ENCODE data around the gene PEG3. TPM values are rescaled to one million over a fixed set of nuclear protein-coding genes. Genes with fewer than 3 reads are reported as not detected.

Gene PEG3
- total and polyA plus RNA-seq, 9 of the 15 experiments (the other 6 are each of a cell fraction or from before 2014, with no cell fraction given): 0.04 to 0.40 TPM; not detected in 7

DNA sequence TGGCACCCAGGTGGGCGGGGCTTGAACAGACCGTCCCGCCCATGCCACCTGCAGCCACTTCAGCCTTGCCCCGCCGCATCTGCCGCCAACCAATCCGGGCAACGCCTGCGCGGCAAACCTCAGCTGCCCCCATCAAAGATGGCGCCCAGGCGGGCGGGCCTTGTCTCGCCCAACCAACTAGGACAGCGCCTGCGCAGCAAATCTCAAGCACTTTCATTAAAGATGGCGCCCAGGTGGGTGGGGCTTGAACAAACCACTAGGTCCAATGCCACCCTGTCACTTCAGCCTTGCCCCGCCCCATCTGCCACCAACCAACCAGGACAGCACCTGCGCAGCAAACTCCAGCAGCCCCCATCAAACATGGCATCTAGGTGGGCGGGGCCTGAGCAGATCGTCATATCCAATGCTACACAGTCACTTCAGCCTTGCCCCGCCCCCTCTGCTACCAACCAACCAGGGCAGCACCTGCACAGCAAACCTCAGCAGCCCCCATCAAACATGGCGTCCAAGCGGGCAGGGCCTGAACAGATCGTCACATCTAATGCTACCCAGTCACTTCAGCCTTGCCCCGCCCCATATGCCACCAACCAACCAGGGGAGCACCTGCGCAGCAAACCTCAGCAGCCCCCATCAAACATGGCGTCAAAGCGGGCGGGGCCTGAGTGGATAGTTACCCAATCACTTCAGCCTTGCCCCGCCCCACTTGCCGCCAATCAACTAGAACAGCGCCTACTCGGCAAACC is 1.4 kb downstream of the PEG3 start:
- Histone ChIP-seq H2AFZ (ENCODE audit: low read depth, low read length) (no peak overlapping the region), H3K4me3 (no peak overlapping the region), H3K9me3 (replicated peaks; ENCODE audit: control insufficient read depth, insufficient read depth, low read depth, low read length) (peaks cover 2% of the 10 kb centered on the region; the same call in 1 of the 2 replicates), H3K79me2 (ENCODE audit: control insufficient read depth, insufficient read depth, low read length) (no peaks in the 10 kb centered on the region), H4K20me1 (replicated peaks; ENCODE audit: control insufficient read depth, insufficient read depth, low read length) (no peaks in the 10 kb centered on the region), H3K27me3 (ENCODE audit: control insufficient read depth in 2 of 2, insufficient read depth in 2 of 2, low read length in 2 of 2) (no peaks in the 10 kb centered on the region), H3K27ac (ENCODE audit: extremely low read depth, low read depth, low read length) (no peak overlapping the region), H3K4me2 (ENCODE audit: insufficient read depth, low read length) (no peak overlapping the region), H3K4me1 (replicated peaks in 1 of 2; ENCODE audit: control insufficient read depth in 2 of 2, insufficient read depth in 2 of 2, low read length in 2 of 2) (no peaks in the 10 kb centered on the region), H3K9ac (ENCODE audit: insufficient read depth in 1 of 2, low read depth in 2 of 2, low read length in 2 of 2) (no peak overlapping the region), H3K9me1 (ENCODE audit: control insufficient read depth, insufficient read depth, low read length) (no peaks in the 10 kb centered on the region), H3K36me3 (ENCODE audit: control insufficient read depth, insufficient read depth, low read length) (no peaks in the 10 kb centered on the region)
- no TSS peak for BruUV-seq (replicated peaks)
- ChIA-PET POLR2A (no interaction called here), CTCF (ENCODE audit: low intra/inter-chr PET ratio) (no interaction called here)
- intact Hi-C loops (cut with micrococcal nuclease): no loop called here
- WGBS (ENCODE audit: insufficient coverage, low coverage, missing lambda C conversion rate): 39% methylated on average over 34 of the region's 34 CpGs
- FAIRE-seq (no peak), ATAC-seq (no peak), DNase-seq (ENCODE audit: extremely low read depth in 1 of 4, low spot score in 3 of 4) (no peak)
- in situ Hi-C loops (cut with MboI): no loop called here
- TF ChIP-seq NONO (IDR thresholded peaks at IDR 0.05; ENCODE audit: low read depth in 2 of 2, low read length in 1 of 2) (no peak), ADNP (tag; IDR thresholded peaks at IDR 0.05) (no peak), ZNF165 (CRISPR knock-in tag; IDR thresholded peaks at IDR 0.05; ENCODE audit: borderline replicate concordance) (no peak), RFX7 (CRISPR knock-in tag; IDR thresholded peaks at IDR 0.05) (no peak), YY1 (IDR thresholded peaks at IDR 0.05; ENCODE audit: borderline replicate concordance in 1 of 3, control insufficient read depth in 1 of 3, extremely low read depth in 1 of 3, insufficient read depth in 3 of 3, insufficient read length in 1 of 3, insufficient replicate concordance in 2 of 3, low read depth in 1 of 3, low read length in 2 of 3) (peak in 2 of 3 experiments; percentile 6 to 9)
- TF ChIP-seq, protein P1, sequence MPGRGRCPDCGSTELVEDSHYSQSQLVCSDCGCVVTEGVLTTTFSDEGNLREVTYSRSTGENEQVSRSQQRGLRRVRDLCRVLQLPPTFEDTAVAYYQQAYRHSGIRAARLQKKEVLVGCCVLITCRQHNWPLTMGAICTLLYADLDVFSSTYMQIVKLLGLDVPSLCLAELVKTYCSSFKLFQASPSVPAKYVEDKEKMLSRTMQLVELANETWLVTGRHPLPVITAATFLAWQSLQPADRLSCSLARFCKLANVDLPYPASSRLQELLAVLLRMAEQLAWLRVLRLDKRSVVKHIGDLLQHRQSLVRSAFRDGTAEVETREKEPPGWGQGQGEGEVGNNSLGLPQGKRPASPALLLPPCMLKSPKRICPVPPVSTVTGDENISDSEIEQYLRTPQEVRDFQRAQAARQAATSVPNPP (IDR thresholded peaks at IDR 0.05; ENCODE audit: borderline replicate concordance, insufficient read depth, insufficient read length): no peak
- TF ChIP-seq, protein P2, sequence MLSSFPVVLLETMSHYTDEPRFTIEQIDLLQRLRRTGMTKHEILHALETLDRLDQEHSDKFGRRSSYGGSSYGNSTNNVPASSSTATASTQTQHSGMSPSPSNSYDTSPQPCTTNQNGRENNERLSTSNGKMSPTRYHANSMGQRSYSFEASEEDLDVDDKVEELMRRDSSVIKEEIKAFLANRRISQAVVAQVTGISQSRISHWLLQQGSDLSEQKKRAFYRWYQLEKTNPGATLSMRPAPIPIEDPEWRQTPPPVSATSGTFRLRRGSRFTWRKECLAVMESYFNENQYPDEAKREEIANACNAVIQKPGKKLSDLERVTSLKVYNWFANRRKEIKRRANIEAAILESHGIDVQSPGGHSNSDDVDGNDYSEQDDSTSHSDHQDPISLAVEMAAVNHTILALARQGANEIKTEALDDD (IDR thresholded peaks at IDR 0.05): no peak
